ENCODE measurements around the gene GPBP1. TPM values are rescaled to one million over a fixed set of nuclear protein-coding genes. Genes with fewer than 3 reads are reported as not detected.

GPBP1 gene
- total and polyA plus RNA-seq, 2 experiments from 2014 or later, result 38.1 to 41.7 TPM

- Histone ChIP-seq H3K79me2 (ENCODE audit: insufficient read depth) (peaks cover 98% of the 10 kb centered on the region), H3K9me3 (ENCODE audit: low read depth) (no peaks in the 10 kb centered on the region), H3K27me3 (replicated peaks; ENCODE audit: insufficient read depth) (no peaks in the 10 kb centered on the region), H3K9me2 (ENCODE audit: insufficient read depth) (no peaks in the 10 kb centered on the region), H3K36me3 (ENCODE audit: low read depth) (no peaks in the 10 kb centered on the region), H2AFZ (no peak overlapping the region), H3F3A (ENCODE audit: insufficient read depth) (peaks cover 6% of the 10 kb centered on the region), H3K4me3 (no peak overlapping the region), H3K9ac (no peak overlapping the region), H3K4me1 (ENCODE audit: insufficient read depth) (no peaks in the 10 kb centered on the region), H3K4me2 (ENCODE audit: unreplicated experiment) (no peak overlapping the region), H3K27ac (no peak overlapping the region), H4K20me1 (ENCODE audit: insufficient read depth) (no peaks in the 10 kb centered on the region)
- TF ChIP-seq EZH2phosphoT487 (IDR thresholded peaks at IDR 0.05; ENCODE audit: insufficient read depth, low read depth), result no peak
- no peak for TF ChIP-seq EZH2 (IDR thresholded peaks at IDR 0.05; ENCODE audit: insufficient read depth, poor library complexity, severe bottlenecking)
- 81% methylated on average over 3 of the region's 3 CpGs for WGBS, 2 experiments (ENCODE audit: low coverage in 1 of 2, low lambda C conversion rate in 2 of 2, missing lambda C conversion rate in 2 of 2)
- no peak for DNase-seq
- in situ Hi-C loops (cut with MboI), result no loop called here
Measured at GRCh38 chr5:57225553-57225952, 51.7 kb downstream of the GPBP1 start.

GRCh38 chr5:57229313-57229712 is 55.5 kb downstream of the GPBP1 start:
- Histone ChIP-seq H3K79me2 (ENCODE audit: insufficient read depth) (peaks cover 99% of the 10 kb centered on the region), H3K27me3 (replicated peaks; ENCODE audit: insufficient read depth) (no peaks in the 10 kb centered on the region), H3F3A (ENCODE audit: insufficient read depth) (no peaks in the 10 kb centered on the region), H3K36me3 (ENCODE audit: low read depth) (peaks cover 33% of the 10 kb centered on the region), H3K27ac (no peak overlapping the region), H4K20me1 (ENCODE audit: insufficient read depth) (no peaks in the 10 kb centered on the region), H3K9me2 (ENCODE audit: insufficient read depth) (no peaks in the 10 kb centered on the region), H3K4me3 (no peak overlapping the region), H3K4me1 (ENCODE audit: insufficient read depth) (no peaks in the 10 kb centered on the region), H2AFZ (no peak overlapping the region), H3K9ac (no peak overlapping the region), H3K4me2 (ENCODE audit: unreplicated experiment) (no peak overlapping the region), H3K9me3 (ENCODE audit: low read depth) (no peaks in the 10 kb centered on the region)
- in situ Hi-C loops (cut with MboI), result no loop called here
- WGBS, 2 experiments (ENCODE audit: low coverage in 1 of 2, low lambda C conversion rate in 2 of 2, missing lambda C conversion rate in 2 of 2), result 93 to 100% methylated on average over 4 of the region's 4 CpGs
- DNase-seq, result no peak
- TF ChIP-seq EZH2phosphoT487 (IDR thresholded peaks at IDR 0.05; ENCODE audit: insufficient read depth, low read depth) (no peak), EZH2 (IDR thresholded peaks at IDR 0.05; ENCODE audit: insufficient read depth, poor library complexity, severe bottlenecking) (no peak)

GRCh38 chr5:57231607-57232006 is 57.7 kb downstream of the GPBP1 start:
- Histone ChIP-seq H3K9me3 (ENCODE audit: low read depth) (no peaks in the 10 kb centered on the region), H3F3A (ENCODE audit: insufficient read depth) (no peaks in the 10 kb centered on the region), H3K9me2 (ENCODE audit: insufficient read depth) (no peaks in the 10 kb centered on the region), H3K79me2 (ENCODE audit: insufficient read depth) (peaks cover 92% of the 10 kb centered on the region), H2AFZ (no peak overlapping the region), H4K20me1 (ENCODE audit: insufficient read depth) (no peaks in the 10 kb centered on the region), H3K27me3 (replicated peaks; ENCODE audit: insufficient read depth) (no peaks in the 10 kb centered on the region), H3K4me3 (no peak overlapping the region), H3K4me1 (ENCODE audit: insufficient read depth) (no peaks in the 10 kb centered on the region), H3K9ac (no peak overlapping the region), H3K4me2 (ENCODE audit: unreplicated experiment) (no peak overlapping the region), H3K36me3 (ENCODE audit: low read depth) (peaks cover 46% of the 10 kb centered on the region), H3K27ac (no peak overlapping the region)
- in situ Hi-C loops (cut with MboI), result no loop called here
- WGBS, 2 experiments (ENCODE audit: low coverage in 1 of 2, low lambda C conversion rate in 2 of 2, missing lambda C conversion rate in 2 of 2), result 91 to 92% methylated on average over 4 of the region's 4 CpGs
- DNase-seq, result no peak
- TF ChIP-seq EZH2phosphoT487 (IDR thresholded peaks at IDR 0.05; ENCODE audit: insufficient read depth, low read depth) (no peak), EZH2 (IDR thresholded peaks at IDR 0.05; ENCODE audit: insufficient read depth, poor library complexity, severe bottlenecking) (no peak)

DNA sequence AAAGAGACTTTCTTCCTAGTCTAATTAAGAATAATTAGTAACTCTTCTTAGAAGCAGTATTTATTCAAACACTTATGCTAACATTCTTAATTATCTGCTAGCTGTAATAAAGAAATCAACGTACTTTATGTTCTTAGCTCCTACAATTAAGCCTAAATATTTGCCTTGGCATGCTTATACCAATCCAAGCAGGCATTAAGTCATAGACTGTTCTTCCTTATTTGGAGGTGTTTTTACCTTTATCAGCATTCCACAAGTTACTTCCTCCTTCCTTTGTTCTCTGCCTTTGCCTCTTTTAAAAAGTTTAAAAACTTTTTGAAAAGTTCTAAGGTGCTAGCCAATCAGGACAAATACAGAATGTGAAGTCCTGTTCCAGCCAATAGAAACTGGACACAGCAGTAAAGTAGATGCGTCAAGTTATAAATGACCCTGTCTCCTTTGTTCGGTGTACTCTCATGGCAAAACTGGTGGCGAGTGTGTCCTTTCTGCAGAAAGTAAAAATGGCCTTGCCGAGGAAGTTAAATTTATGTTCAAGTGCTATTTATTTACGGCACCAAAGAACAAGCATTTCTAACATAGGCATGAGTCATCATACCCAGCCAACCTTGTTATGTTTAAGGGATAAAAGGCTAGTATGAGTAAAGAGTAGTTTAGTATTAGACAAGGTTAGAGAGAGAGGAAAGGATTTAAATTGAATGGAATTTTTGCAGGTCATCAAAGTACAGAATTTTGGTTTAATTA is 58.6 kb downstream of the GPBP1 start:
- WGBS, 2 experiments (ENCODE audit: low coverage in 1 of 2, low lambda C conversion rate in 2 of 2, missing lambda C conversion rate in 2 of 2), result 98% methylated on average over 6 of the region's 6 CpGs
- H3K9me3 ChIP-seq (ENCODE audit: low read depth), result no peaks in the 10 kb centered on the region
- no peak overlapping the region for H3K4me3 ChIP-seq
- no peaks in the 10 kb centered on the region for H3F3A ChIP-seq (ENCODE audit: insufficient read depth)
- H4K20me1 ChIP-seq (ENCODE audit: insufficient read depth), result no peaks in the 10 kb centered on the region
- no peaks in the 10 kb centered on the region for H3K27me3 ChIP-seq (replicated peaks; ENCODE audit: insufficient read depth)
- peaks cover 83% of the 10 kb centered on the region for H3K79me2 ChIP-seq (ENCODE audit: insufficient read depth)
- H3K27ac ChIP-seq, result no peak overlapping the region
- DNase-seq, result no peak
- no peaks in the 10 kb centered on the region for H3K9me2 ChIP-seq (ENCODE audit: insufficient read depth)
- no peak overlapping the region for H2AFZ ChIP-seq
- peaks cover 49% of the 10 kb centered on the region for H3K36me3 ChIP-seq (ENCODE audit: low read depth)
- H3K4me1 ChIP-seq (ENCODE audit: insufficient read depth), result no peaks in the 10 kb centered on the region
- in situ Hi-C loops (cut with MboI), result no loop called here
- H3K9ac ChIP-seq, result no peak overlapping the region
- H3K4me2 ChIP-seq (ENCODE audit: unreplicated experiment), result no peak overlapping the region
- no peak for TF ChIP-seq EZH2 (IDR thresholded peaks at IDR 0.05; ENCODE audit: insufficient read depth, poor library complexity, severe bottlenecking)
- no peak for TF ChIP-seq EZH2phosphoT487 (IDR thresholded peaks at IDR 0.05; ENCODE audit: insufficient read depth, low read depth)

All from GM23248 (cell line).